Measurements from ENCODE around the gene ALPL. TPM values are rescaled to one million over a fixed set of nuclear protein-coding genes. Genes with fewer than 3 reads are reported as not detected.
A peak's percentile ranks its signal among the peaks of the same experiment; 100 is the strongest.

The ALPL gene
- total and polyA plus RNA-seq, 9 donors: 1.2 to 4.7 (median 3.4) TPM

- Histone ChIP-seq H3K9me3 (replicated peaks; ENCODE audit: control insufficient read depth, low read depth, low read length) (no peaks in the 10 kb centered on the region), H3K4me3 (ENCODE audit: low read length) (no peak overlapping the region), H3K27ac (ENCODE audit: low read length) (no peak overlapping the region), H3K36me3 (ENCODE audit: control insufficient read depth, insufficient read depth, low read length) (no peaks in the 10 kb centered on the region), H3K4me1 (ENCODE audit: control insufficient read depth, insufficient read depth, low read length) (no peaks in the 10 kb centered on the region), H3K27me3 (ENCODE audit: control insufficient read depth, insufficient read depth, low read length) (peaks cover 3% of the 10 kb centered on the region)
- 69% methylated on average over 12 of the region's 12 CpGs for whole genome bisulfite sequencing (ENCODE audit: insufficient coverage)
- DNase-seq: no peak
Observed at GRCh38 chr1:21604208-21604957, 95.2 kb downstream of the ALPL start.

GRCh38 chr1:21605012-21605715 lies 95.9 kb downstream of the ALPL start:
- H3K27me3 ChIP-seq (ENCODE audit: control insufficient read depth, insufficient read depth, low read length): no peaks in the 10 kb centered on the region
- 93% methylated on average over 7 of the region's 7 CpGs for WGBS (ENCODE audit: insufficient coverage)
- H3K27ac ChIP-seq (ENCODE audit: low read length): no peak overlapping the region
- H3K4me3 ChIP-seq (ENCODE audit: low read length): no peak overlapping the region
- H3K36me3 ChIP-seq (ENCODE audit: control insufficient read depth, insufficient read depth, low read length): no peaks in the 10 kb centered on the region
- H3K4me1 ChIP-seq (ENCODE audit: control insufficient read depth, insufficient read depth, low read length): no peaks in the 10 kb centered on the region
- no peak for DNase-seq
- no peaks in the 10 kb centered on the region for H3K9me3 ChIP-seq (replicated peaks; ENCODE audit: control insufficient read depth, low read depth, low read length)

GRCh38 chr1:21605964-21606705 lies 96.9 kb downstream of the ALPL start:
- H3K4me3 ChIP-seq (ENCODE audit: low read length): no peak overlapping the region
- no peaks in the 10 kb centered on the region for H3K36me3 ChIP-seq (ENCODE audit: control insufficient read depth, insufficient read depth, low read length)
- no peak for DNase-seq
- no peak overlapping the region for H3K27ac ChIP-seq (ENCODE audit: low read length)
- H3K9me3 ChIP-seq (replicated peaks; ENCODE audit: control insufficient read depth, low read depth, low read length): no peaks in the 10 kb centered on the region
- 82% methylated on average over 12 of the region's 15 CpGs for WGBS (ENCODE audit: insufficient coverage)
- H3K27me3 ChIP-seq (ENCODE audit: control insufficient read depth, insufficient read depth, low read length): no peaks in the 10 kb centered on the region
- H3K4me1 ChIP-seq (ENCODE audit: control insufficient read depth, insufficient read depth, low read length): no peaks in the 10 kb centered on the region

- Histone ChIP-seq H3K9me3 (replicated peaks; ENCODE audit: control insufficient read depth, low read depth, low read length) (no peaks in the 10 kb centered on the region), H3K27ac (ENCODE audit: low read length) (no peak overlapping the region), H3K4me1 (ENCODE audit: control insufficient read depth, insufficient read depth, low read length) (no peaks in the 10 kb centered on the region), H3K36me3 (ENCODE audit: control insufficient read depth, insufficient read depth, low read length) (no peaks in the 10 kb centered on the region), H3K4me3 (ENCODE audit: low read length) (no peak overlapping the region), H3K27me3 (ENCODE audit: control insufficient read depth, insufficient read depth, low read length) (peaks cover 2% of the 10 kb centered on the region)
- DNase-seq: peak; percentile 66
- 15% methylated on average over 28 of the region's 37 CpGs for WGBS (ENCODE audit: insufficient coverage)
Observed at GRCh38 chr1:21607549-21608529, 98.6 kb downstream of the ALPL start.

GRCh38 chr1:21608798-21609197 lies 99.6 kb downstream of the ALPL start:
- no peak for DNase-seq
- WGBS (ENCODE audit: insufficient coverage): 49% methylated on average over 2 of the region's 4 CpGs
- Histone ChIP-seq H3K27me3 (ENCODE audit: control insufficient read depth, insufficient read depth, low read length) (peaks cover 2% of the 10 kb centered on the region), H3K36me3 (ENCODE audit: control insufficient read depth, insufficient read depth, low read length) (no peaks in the 10 kb centered on the region), H3K4me1 (ENCODE audit: control insufficient read depth, insufficient read depth, low read length) (no peaks in the 10 kb centered on the region), H3K4me3 (ENCODE audit: low read length) (no peak overlapping the region), H3K9me3 (replicated peaks; ENCODE audit: control insufficient read depth, low read depth, low read length) (no peaks in the 10 kb centered on the region), H3K27ac (ENCODE audit: low read length) (no peak overlapping the region)

- no peak for DNase-seq
- WGBS (ENCODE audit: insufficient coverage): 73% methylated on average over 10 of the region's 16 CpGs
- Histone ChIP-seq H3K4me1 (ENCODE audit: control insufficient read depth, insufficient read depth, low read length) (no peaks in the 10 kb centered on the region), H3K27ac (ENCODE audit: low read length) (no peak overlapping the region), H3K4me3 (ENCODE audit: low read length) (no peak overlapping the region), H3K9me3 (replicated peaks; ENCODE audit: control insufficient read depth, low read depth, low read length) (no peaks in the 10 kb centered on the region), H3K27me3 (ENCODE audit: control insufficient read depth, insufficient read depth, low read length) (peaks cover 2% of the 10 kb centered on the region), H3K36me3 (ENCODE audit: control insufficient read depth, insufficient read depth, low read length) (no peaks in the 10 kb centered on the region)
Observed at GRCh38 chr1:21610027-21610426, 100.8 kb downstream of the ALPL start.

- no peak overlapping the region for H3K27ac ChIP-seq (ENCODE audit: low read length)
- no peaks in the 10 kb centered on the region for H3K4me1 ChIP-seq (ENCODE audit: control insufficient read depth, insufficient read depth, low read length)
- no peaks in the 10 kb centered on the region for H3K36me3 ChIP-seq (ENCODE audit: control insufficient read depth, insufficient read depth, low read length)
- 64% methylated on average over 15 of the region's 21 CpGs for WGBS (ENCODE audit: insufficient coverage)
- no peak overlapping the region for H3K4me3 ChIP-seq (ENCODE audit: low read length)
- no peak for DNase-seq
- peaks cover 2% of the 10 kb centered on the region for H3K27me3 ChIP-seq (ENCODE audit: control insufficient read depth, insufficient read depth, low read length)
- no peaks in the 10 kb centered on the region for H3K9me3 ChIP-seq (replicated peaks; ENCODE audit: control insufficient read depth, low read depth, low read length)
Observed at GRCh38 chr1:21610989-21611785, 102.0 kb downstream of the ALPL start.

GRCh38 chr1:21612057-21612456 lies 102.8 kb downstream of the ALPL start:
- H3K4me1 ChIP-seq (ENCODE audit: control insufficient read depth, insufficient read depth, low read length): no peaks in the 10 kb centered on the region
- H3K36me3 ChIP-seq (ENCODE audit: control insufficient read depth, insufficient read depth, low read length): no peaks in the 10 kb centered on the region
- no peak for DNase-seq
- no peaks in the 10 kb centered on the region for H3K9me3 ChIP-seq (replicated peaks; ENCODE audit: control insufficient read depth, low read depth, low read length)
- H3K27ac ChIP-seq (ENCODE audit: low read length): no peak overlapping the region
- 93% methylated on average over 13 of the region's 13 CpGs for WGBS (ENCODE audit: insufficient coverage)
- peaks cover 2% of the 10 kb centered on the region for H3K27me3 ChIP-seq (ENCODE audit: control insufficient read depth, insufficient read depth, low read length)
- H3K4me3 ChIP-seq (ENCODE audit: low read length): no peak overlapping the region
